GM04504 (cell line): ENCODE measurements around the gene ZNF529.
"Not testable (repeated sequence)": the region's sequence is repeated elsewhere in the genome, so short reads cannot be mapped to it uniquely, and the experiment has no call there.

Experiments used
- DNase-seq: peaks from one replicate; pipeline ENCODE4 v3.0.0-alpha.2; 2012; ENCODE audit warnings: low read depth

The ZNF529 gene

GRCh38 chr19:36573020-36573894 is at the start of gene ZNF529:
TSS of gene ZNF529 (minus strand) at chr19:36573292. CDS start at chr19:36572346, 946 bp downstream.
- peak; percentile 69 for DNase-seq

- peak; percentile 0 for DNase-seq
Observed at GRCh38 chr19:36605877-36606478, 32.9 kb upstream of the ZNF529 start.

DNA sequence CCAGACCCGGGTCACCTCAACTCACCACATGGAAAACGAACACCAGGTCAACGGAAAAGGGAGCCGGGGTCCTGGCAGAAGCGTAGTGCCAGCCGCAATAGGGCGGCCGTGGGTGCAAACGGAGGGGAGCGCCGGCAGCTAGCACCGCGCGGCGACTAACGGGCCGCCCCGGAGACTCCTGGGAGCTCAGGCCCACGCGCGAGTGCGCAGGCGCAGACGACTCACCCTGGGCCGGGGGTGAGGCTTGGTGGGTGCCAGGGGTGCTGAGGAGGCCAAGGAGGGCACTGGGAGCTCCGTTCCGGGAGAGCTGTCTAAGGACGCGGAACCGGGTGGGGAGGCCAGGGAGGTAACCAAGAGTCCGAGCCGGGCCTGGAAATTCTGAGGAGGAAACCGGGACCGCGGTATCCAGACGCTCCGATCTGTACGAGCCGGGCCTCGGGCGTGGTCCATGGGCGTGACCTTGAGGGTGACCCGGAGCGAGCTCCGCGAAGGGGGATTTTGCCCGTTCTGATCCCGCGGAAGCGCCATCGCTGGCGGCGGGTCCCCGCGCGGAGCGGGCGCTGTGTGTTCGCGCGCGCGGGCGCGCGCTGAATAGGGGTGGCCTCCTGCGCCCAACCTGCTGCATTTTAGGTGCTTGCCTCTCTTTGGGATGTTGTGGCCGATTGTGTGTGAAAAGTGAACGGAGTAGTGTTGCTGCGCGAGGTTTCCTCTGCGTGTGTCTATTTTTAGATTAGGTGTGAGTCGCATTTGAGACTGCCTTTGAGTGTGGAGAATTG is 32.2 kb upstream of the ZNF529 start, which contains the start of gene ZNF382:
TSS of gene ZNF382 (plus strand) at position 213 of the 776 bp plus-strand sequence. CDS start 4,602 bp downstream, outside the sequence.
- DNase-seq: peak; percentile 39

GRCh38 chr19:36604656-36605100 is 31.6 kb upstream of the ZNF529 start:
- DNase-seq: peak; percentile 14

GRCh38 chr19:36602681-36603080 is 29.6 kb upstream of the ZNF529 start:
- not testable (repeated sequence) for DNase-seq

- no peak for DNase-seq
Observed at GRCh38 chr19:36579255-36579654, 6.2 kb upstream of the ZNF529 start.

DNA sequence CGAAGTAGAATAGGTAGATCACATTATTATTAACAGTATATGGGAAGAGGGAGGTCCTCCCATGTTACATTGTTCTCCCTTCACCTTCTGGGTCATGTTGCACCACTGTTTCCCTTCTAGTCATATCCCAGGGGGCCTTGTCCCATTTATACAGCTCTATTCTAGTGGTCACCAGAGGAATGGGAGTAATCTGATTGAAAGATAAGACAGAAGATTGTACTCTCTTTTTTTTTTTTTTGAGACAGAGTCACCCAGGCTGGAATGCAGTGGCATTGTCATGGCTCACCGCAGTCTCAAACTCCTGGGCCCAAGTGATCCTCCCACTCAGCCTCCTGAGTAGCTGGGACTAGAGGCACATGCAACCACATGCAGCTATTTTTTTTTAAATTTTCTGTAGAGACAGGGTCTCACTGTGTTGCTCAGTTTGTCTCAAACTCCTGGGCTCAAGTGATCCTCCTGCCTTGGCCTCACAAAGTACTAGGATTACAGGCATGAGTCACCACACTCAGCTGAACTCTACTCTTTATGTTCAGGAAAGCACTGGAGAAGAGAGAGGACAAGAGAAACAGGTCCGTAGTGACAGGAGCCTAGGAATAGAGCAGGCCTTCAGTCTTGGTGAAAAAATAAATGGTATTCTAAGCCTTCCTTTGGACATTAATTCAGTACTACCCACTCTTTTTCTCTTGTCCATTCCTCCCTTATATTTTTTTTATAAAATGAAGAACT is 4.3 kb upstream of the ZNF529 start:
- no peak for DNase-seq

- DNase-seq: no peak
Observed at GRCh38 chr19:36574741-36575140, 1.6 kb upstream of the ZNF529 start.

- DNase-seq: peak; percentile 7
Observed at GRCh38 chr19:36573895-36574720, 1.0 kb upstream of the ZNF529 start.

DNA sequence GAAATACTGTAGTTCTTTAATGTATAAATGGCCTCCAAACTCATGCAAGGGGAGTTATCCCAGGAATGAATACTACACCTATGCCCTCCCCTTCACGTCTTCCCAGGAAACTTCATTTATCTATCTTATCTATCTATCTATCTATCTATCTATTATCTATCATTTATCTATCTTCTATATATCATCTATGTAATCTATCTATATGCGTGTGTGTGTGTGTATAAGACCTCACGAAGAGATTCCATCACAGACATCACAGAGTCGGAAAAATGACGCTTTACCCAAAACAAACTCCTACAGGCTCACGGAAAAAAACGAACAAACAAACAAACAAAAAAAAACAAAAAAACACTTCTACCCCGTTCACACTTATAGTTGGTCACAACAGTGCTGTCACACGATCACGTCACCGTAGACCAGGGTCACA is 486 bp downstream of the ZNF529 start:
- no peak for DNase-seq

DNA sequence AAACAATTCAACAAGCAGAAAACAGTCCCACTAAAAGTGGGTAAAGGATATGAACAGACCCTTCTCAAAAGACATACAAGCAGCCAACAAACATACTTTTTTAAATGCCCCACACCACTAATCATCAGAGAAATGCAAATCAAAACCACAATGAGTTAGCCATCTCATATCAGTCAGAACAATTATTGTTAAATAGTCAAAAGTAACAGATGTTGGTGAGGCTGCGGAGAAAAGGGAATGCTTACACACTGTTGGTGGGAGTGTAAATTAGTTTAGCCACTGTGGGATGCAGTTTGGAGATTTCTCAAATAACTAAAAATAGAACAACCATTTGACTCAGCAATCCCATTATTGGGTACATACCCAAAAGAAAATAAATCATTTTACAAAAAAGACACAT is 8.7 kb downstream of the ZNF529 start:
- no peak for DNase-seq

DNA sequence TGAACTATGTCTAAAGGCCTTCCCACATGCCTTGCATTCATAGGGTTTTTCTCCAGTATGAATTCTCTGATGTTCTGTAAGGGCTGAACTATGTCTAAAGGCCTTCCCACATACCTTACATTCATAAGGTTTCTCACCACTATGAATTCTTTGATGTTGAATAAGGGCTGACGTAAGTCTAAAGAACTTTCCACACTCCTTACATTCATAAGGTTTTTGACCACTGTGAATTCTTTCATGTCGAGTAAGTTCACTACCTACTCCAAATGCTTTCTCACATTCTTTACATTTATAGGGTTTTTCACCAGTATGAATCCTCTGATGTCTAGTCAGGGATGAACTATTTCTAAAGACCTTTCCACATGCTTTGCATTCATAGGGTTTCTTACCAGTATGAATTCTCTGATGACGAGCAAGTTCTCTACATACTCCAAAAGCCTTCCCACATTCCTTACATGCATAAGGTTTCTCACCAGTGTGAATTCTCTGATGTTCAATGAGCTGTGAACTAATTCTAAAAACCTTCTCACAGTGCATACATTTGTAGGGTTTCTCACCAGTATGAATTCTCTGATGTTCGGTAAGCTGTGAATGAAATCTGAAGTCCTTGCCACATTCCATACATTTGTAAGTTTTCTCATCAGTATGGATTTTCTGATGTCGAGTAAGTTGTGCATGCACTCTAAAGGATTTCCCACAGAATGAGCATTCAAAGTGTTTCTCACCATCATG is 25.9 kb downstream of the ZNF529 start:
- DNase-seq: no peak

GRCh38 chr19:36528921-36529518 is 44.1 kb downstream of the ZNF529 start:
- no peak for DNase-seq

DNA sequence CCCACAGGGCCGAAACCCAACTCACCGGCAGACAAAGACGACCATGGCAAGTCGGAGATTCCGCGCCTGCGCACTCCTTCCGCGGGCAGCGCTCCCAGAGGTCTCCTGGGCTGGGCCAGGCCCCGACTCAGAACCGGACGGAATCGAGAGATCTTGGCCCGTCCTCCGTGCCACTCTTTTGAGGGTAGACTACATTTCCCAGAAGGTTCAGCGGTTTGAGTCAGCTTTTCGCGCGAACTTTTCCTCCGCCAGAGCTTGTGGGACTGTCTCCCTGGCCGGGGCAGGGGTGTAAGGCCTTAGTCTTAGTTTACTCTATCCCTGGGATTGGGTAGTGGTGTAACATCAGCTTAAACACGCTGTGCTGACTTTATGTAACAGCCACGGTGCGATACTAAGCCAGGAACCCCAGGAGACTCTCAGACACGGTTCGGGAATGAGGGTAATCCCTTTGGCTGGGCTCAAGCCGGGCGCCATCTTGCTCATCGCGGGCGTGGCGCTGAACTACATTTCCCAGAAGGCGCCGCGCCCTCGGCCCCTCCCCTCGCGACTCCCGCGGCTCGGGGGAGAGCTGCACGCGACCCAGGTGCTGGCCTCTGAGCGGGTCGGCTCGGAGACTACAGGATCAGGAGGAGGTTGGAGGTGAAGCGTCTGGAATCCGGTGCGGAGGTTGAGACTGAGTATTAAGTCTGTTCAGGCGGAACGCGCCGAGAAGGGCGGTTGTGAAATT is 44.7 kb downstream of the ZNF529 start, which contains the start of gene ZNF260:
TSS of gene ZNF260 (minus strand) at position 78 of the 727 bp plus-strand sequence. CDS start 13,033 bp downstream, outside the sequence.
- peak; percentile 98 for DNase-seq

GRCh38 chr19:36527873-36528193 is 45.3 kb downstream of the ZNF529 start:
- no peak for DNase-seq

- no peak for DNase-seq
Observed at GRCh38 chr19:36527341-36527740, 45.8 kb downstream of the ZNF529 start.

DNA sequence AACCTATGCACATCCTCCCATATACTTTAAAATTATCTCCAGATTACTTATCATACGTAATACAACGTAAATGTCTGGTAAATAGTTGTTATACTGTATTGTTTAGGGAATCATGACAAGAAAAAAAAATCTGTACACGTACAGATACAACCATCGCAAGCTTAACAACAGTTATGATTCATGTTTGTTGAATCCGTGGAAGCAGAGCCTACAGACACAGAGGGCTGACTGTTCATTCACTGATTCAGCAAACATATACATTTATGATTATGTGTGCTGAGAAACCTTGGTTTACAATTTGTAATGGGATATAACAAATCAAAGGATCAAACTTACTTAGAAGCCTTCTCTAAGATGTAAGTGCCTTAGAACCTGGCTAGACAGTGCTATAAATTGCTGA is 46.5 kb downstream of the ZNF529 start:
- DNase-seq: no peak

- no peak for DNase-seq
Observed at GRCh38 chr19:36524617-36525016, 48.5 kb downstream of the ZNF529 start.

- no peak for DNase-seq
Observed at GRCh38 chr19:36514012-36514612, 59.0 kb downstream of the ZNF529 start.
